CD14-positive monocyte (primary cell): ENCODE measurements around the gene SNPH. TPM values are rescaled to one million over a fixed set of nuclear protein-coding genes. Genes with fewer than 3 reads are reported as not detected.

Source experiments
- DNase-seq, 3 donors: peaks; one replicate each; pipeline ENCODE4 v3.0.0-alpha.2; 2011 to 2022
- H2AFZ ChIP-seq: 2 replicates; pipeline ENCODE4 v1.6.0; 2012; ENCODE audit warnings: mild to moderate bottlenecking, low read depth, low read length, inconsistent platforms; ENCODE audit not compliant: insufficient read depth, poor library complexity, severe bottlenecking
- H3K27ac ChIP-seq, 2 donors: 1 replicate in 1 of 2; 2 replicates in 1 of 2; pipeline ENCODE4 v1.5.1; 2012 to 2013; ENCODE audit warnings: low read length in 2 of 2, control low read depth in 1 of 2, inconsistent platforms in 1 of 2, low read depth in 1 of 2, mild to moderate bottlenecking in 1 of 2
- H3K27me3 ChIP-seq, 2 donors: one replicate each; pipeline versions ENCODE4 v1.6.0 to v1.6.1; 2011 to 2013; ENCODE audit warnings: low read length in 2 of 2; ENCODE audit not compliant: control insufficient read depth in 2 of 2, insufficient read depth in 2 of 2
- H3K36me3 ChIP-seq, 2 donors: replicated peaks in 1 of 2; 1 replicate in 1 of 2; 2 replicates in 1 of 2; pipeline versions ENCODE4 v1.5.1 to v1.6.1; 2012 to 2013; ENCODE audit warnings: low read length in 2 of 2, control low read depth in 1 of 2, inconsistent platforms in 1 of 2, mild to moderate bottlenecking in 1 of 2; ENCODE audit not compliant: insufficient read depth in 2 of 2, control insufficient read depth in 1 of 2
- H3K4me1 ChIP-seq, 2 donors: 1 replicate in 1 of 2; 2 replicates in 1 of 2; pipeline versions ENCODE4 v1.5.1 to v1.6.1; 2012 to 2013; ENCODE audit warnings: low read length in 2 of 2, control low read depth in 1 of 2, inconsistent platforms in 1 of 2, mild to moderate bottlenecking in 1 of 2, moderate library complexity in 1 of 2; ENCODE audit not compliant: insufficient read depth in 2 of 2, control insufficient read depth in 1 of 2
- H3K4me2 ChIP-seq: replicated peaks from 2 replicates; pipeline ENCODE3; 2012; ENCODE audit warnings: low read length, moderate library complexity, mild to moderate bottlenecking; ENCODE audit not compliant: poor library complexity, severe bottlenecking; ENCODE audit errors: extremely low read depth
- H3K4me3 ChIP-seq, 3 experiments: fragments of 200-600 bp in 1 of 3; sonication (generic) in 1 of 3; replicated peaks in 1 of 3; 1 replicate in 2 of 3; 2 replicates in 1 of 3; pipeline ENCODE4 v1.5.1; 2011 to 2013; ENCODE audit warnings: low read length in 3 of 3, mild to moderate bottlenecking in 3 of 3, control low read depth in 2 of 3, low read depth in 2 of 3, inconsistent platforms in 1 of 3, moderate library complexity in 1 of 3
- H3K79me2 ChIP-seq: 2 replicates; pipeline ENCODE4 v1.6.0; 2012; ENCODE audit warnings: mild to moderate bottlenecking, control low read depth, inconsistent platforms, low read length, moderate library complexity; ENCODE audit not compliant: insufficient read depth
- H3K9ac ChIP-seq: 2 replicates; pipeline ENCODE4 v1.6.0; 2017; ENCODE audit warnings: low read length, mild to moderate bottlenecking; ENCODE audit not compliant: insufficient read depth, poor library complexity, severe bottlenecking
- H3K9me3 ChIP-seq, 2 donors: replicated peaks in 1 of 2; 1 replicate in 1 of 2; 2 replicates in 1 of 2; pipeline versions ENCODE4 v1.5.1 to v1.6.1; 2012 to 2013; ENCODE audit warnings: low read length in 2 of 2, control low read depth in 1 of 2; ENCODE audit not compliant: control insufficient read depth in 1 of 2, insufficient read depth in 1 of 2
- H4K20me1 ChIP-seq: 2 replicates; pipeline ENCODE4 v1.6.0; 2012; ENCODE audit warnings: mild to moderate bottlenecking, low read length, control low read depth, moderate library complexity; ENCODE audit not compliant: insufficient read depth
- H3K27ac Mint-ChIP-seq, 7 donors: one replicate each; pipeline ENCODE4 v1.8.0; 2020; ENCODE audit warnings: mild to moderate bottlenecking in 7 of 7, mixed read lengths in 7 of 7, moderate library complexity in 6 of 7, inconsistent platforms in 2 of 7
- H3K27me3 Mint-ChIP-seq, 3 donors: one replicate each; pipeline ENCODE4 v1.8.0; 2021 to 2022; ENCODE audit warnings: low read depth in 3 of 3, mild to moderate bottlenecking in 3 of 3, mixed read lengths in 3 of 3, moderate library complexity in 3 of 3, inconsistent platforms in 1 of 3
- H3K36me3 Mint-ChIP-seq, 2 donors: one replicate each; pipeline ENCODE4 v1.8.0; 2020; ENCODE audit warnings: mixed read lengths in 2 of 2, inconsistent platforms in 1 of 2, mild to moderate bottlenecking in 1 of 2
- H3K4me1 Mint-ChIP-seq: one replicate; pipeline ENCODE4 v1.8.0; 2020; ENCODE audit warnings: mild to moderate bottlenecking, mixed read lengths
- H3K4me3 Mint-ChIP-seq, 2 donors: one replicate each; pipeline ENCODE4 v1.8.0; 2020; ENCODE audit warnings: mild to moderate bottlenecking in 2 of 2, mixed read lengths in 2 of 2, moderate library complexity in 1 of 2
- H3K9me3 Mint-ChIP-seq, 7 donors: one replicate each; pipeline ENCODE4 v1.8.0; 2020 to 2022; ENCODE audit warnings: mixed read lengths in 7 of 7, mild to moderate bottlenecking in 6 of 7, moderate library complexity in 6 of 7, inconsistent platforms in 2 of 7
- CTCF ChIP-seq: fragments of 200-600 bp; IDR thresholded peaks from one replicate; pipeline ENCODE4 v1.8.0; 2022; ENCODE audit warnings: antibody characterized with exemption, mild to moderate bottlenecking
- WGBS: methylation state at CpG from one replicate; pipeline ENCODE4 v1.1.5; 2013; ENCODE audit warnings: missing lambda C conversion rate; ENCODE audit not compliant: insufficient coverage; 5-methylcytosine and 5-hydroxymethylcytosine counted together
- intact Hi-C, 2 donors: fragments of 100-400 bp; cut with micrococcal nuclease; formaldehyde crosslinking; loops; one replicate each; pipeline versions ENCODE4 v1.15.0 to v1.15.1; 2023
- polyA plus RNA-seq, 3 donors: library from polyadenylated mRNA; depleted of rRNA in 1 of 3; unstranded in 2 of 3; stranded (reverse) in 1 of 3; fragments of 300-500 nt in 2 of 3; fragments of >200 nt in 1 of 3; fragmentation: Illumina TruSeq in 2 of 3; gene quantifications; 1 replicate in 2 of 3; 2 replicates in 1 of 3; pipeline ENCODE4 v1.2.3, GENCODE V29; 2012 to 2021

The SNPH gene
- polyA plus RNA-seq, 3 donors = 0.07 to 0.10 TPM; not detected in 1

DNA sequence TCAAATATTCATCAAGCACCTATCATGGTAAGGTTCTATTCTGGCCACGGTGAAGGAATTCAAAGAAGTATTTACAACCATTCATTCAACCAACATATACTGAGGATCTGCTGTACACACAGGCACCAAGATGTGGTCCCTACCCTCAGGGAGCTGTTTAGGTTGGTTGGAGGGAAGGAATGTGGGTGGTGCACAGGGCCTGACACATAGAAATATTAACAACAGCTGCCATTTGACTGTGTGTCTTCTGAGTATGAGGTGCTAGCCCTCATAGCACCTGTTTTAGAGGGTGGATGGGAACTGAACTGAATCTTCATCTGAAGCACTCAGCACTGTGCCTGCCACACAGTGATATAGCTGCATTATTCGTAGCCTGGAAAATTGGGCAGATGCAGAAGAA is 7.3 kb downstream of the SNPH start:
- H2AFZ ChIP-seq = no peak overlapping the region
- no peak overlapping the region for H3K4me2 ChIP-seq
- Mint-ChIP-seq H3K27ac (no peak overlapping the region), H3K4me1 (no peaks in the 10 kb centered on the region), H3K9me3 (no peaks in the 10 kb centered on the region), H3K36me3 (no peaks in the 10 kb centered on the region), H3K27me3 (peaks cover 0 to 4% (median 3%) of the 10 kb centered on the region in 3 donors), H3K4me3 (no peak overlapping the region)
- no peaks in the 10 kb centered on the region for H4K20me1 ChIP-seq
- no peaks in the 10 kb centered on the region for H3K9me3 ChIP-seq
- H3K79me2 ChIP-seq = no peaks in the 10 kb centered on the region
- no peak for DNase-seq
- WGBS = 100% methylated on average over 1 of the region's 2 CpGs
- H3K27ac ChIP-seq = no peak overlapping the region
- H3K4me3 ChIP-seq = no peak overlapping the region
- no peaks in the 10 kb centered on the region for H3K27me3 ChIP-seq
- no peak overlapping the region for H3K9ac ChIP-seq
- no peaks in the 10 kb centered on the region for H3K4me1 ChIP-seq
- TF ChIP-seq CTCF = no peak
- intact Hi-C loops = no loop called here
- H3K36me3 ChIP-seq = no peaks in the 10 kb centered on the region

DNA sequence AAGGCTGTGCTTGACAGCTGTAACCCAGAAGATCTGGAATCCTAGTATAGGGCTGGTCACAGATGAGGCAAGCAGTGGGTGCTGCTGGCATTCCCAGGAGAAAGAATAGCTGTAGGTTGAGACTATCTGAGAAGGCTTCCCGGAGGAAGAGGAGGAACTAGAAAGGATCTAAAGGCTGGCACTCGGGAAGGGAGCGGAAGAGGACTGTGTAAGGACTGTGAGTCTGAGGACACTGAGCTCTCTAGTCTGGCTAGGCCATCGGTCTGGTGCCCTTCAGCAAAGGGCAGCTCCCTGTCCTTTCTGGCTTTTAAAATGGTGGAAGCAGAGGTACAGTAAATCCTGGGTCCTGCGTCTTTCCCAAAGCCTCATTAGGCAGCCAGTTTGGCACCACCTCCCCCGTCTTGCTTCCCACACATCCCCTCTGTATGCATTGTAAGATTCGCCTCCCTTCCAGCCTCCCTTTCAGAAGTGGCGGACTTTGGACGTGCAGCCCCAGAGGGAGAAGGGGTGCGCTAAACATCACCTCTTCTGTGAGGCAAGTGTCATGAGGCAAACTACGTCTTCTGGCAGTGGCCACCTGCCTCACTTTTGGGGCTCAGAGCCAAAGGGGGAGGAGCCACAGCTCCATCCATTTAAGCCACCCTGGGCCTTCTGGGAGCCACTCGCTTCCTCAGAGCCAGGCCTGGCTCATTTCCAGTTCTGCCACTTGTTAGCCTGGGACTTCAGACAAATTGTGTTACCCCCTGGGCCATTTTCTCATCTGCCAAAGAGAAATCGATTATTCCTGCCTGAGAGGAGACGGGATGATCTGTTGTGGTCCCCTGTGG is 8.6 kb downstream of the SNPH start:
- no peaks in the 10 kb centered on the region for H3K36me3 Mint-ChIP-seq
- no peaks in the 10 kb centered on the region for H3K27me3 ChIP-seq
- no peak for TF ChIP-seq CTCF
- no peaks in the 10 kb centered on the region for H3K4me1 ChIP-seq
- H3K9ac ChIP-seq = no peak overlapping the region
- H4K20me1 ChIP-seq = no peaks in the 10 kb centered on the region
- H3K27ac Mint-ChIP-seq = no peak overlapping the region
- no peak overlapping the region for H3K4me2 ChIP-seq
- H3K79me2 ChIP-seq = no peaks in the 10 kb centered on the region
- H3K4me1 Mint-ChIP-seq = no peaks in the 10 kb centered on the region
- no peak overlapping the region for H2AFZ ChIP-seq
- no peaks in the 10 kb centered on the region for H3K36me3 ChIP-seq
- H3K4me3 Mint-ChIP-seq = no peak overlapping the region
- H3K27me3 Mint-ChIP-seq = peaks cover 0 to 4% (median 0%) of the 10 kb centered on the region in 3 donors
- H3K4me3 ChIP-seq = no peak overlapping the region
- H3K9me3 Mint-ChIP-seq = no peaks in the 10 kb centered on the region
- H3K27ac ChIP-seq = no peak overlapping the region
- WGBS = 98% methylated on average over 13 of the region's 14 CpGs
- intact Hi-C loops = no loop called here
- DNase-seq = no peak
- no peaks in the 10 kb centered on the region for H3K9me3 ChIP-seq
